Common myeloid progenitor, CD34-positive (primary cell): ENCODE results near the gene CACNA1B.

Source experiments
- CTCF ChIA-PET: fragments of 350-600 bp; sonication (Branson Sonifier 250); formaldehyde crosslinking; loops from one replicate; lab custom pipeline; 2021; ENCODE audit warnings: antibody characterized with exemption; lab: Charles Lee
- POLR2A ChIA-PET: fragments of 350-600 bp; sonication (Branson Sonifier 250); formaldehyde crosslinking; loops from one replicate; lab custom pipeline; 2021; ENCODE audit warnings: antibody characterized with exemption; lab: Charles Lee
- DNase-seq, 3 donors: peaks; one replicate each; pipeline versions ENCODE4 v3.0.0 to v3.0.0-alpha.2; 2013
- H3K27ac ChIP-seq, 2 experiments: 1 replicate in 1 of 2; 2 replicates in 1 of 2; pipeline ENCODE4 v1.7.0; 2013; ENCODE audit warnings: inconsistent platforms in 2 of 2, low read length in 2 of 2, mild to moderate bottlenecking in 2 of 2, low read depth in 1 of 2, moderate library complexity in 1 of 2; ENCODE audit not compliant: severe bottlenecking in 2 of 2, insufficient read depth in 1 of 2, poor library complexity in 1 of 2
- H3K27me3 ChIP-seq, 5 experiments: replicated peaks in 2 of 5; 1 replicate in 3 of 5; 2 replicates in 2 of 5; pipeline versions ENCODE4 v1.6.1 to v1.7.0; 2013; ENCODE audit warnings: low read length in 4 of 5, mild to moderate bottlenecking in 2 of 5, moderate library complexity in 2 of 5, inconsistent platforms in 1 of 5; ENCODE audit not compliant: insufficient read depth in 5 of 5, control insufficient read depth in 4 of 5
- H3K36me3 ChIP-seq, 4 experiments: 1 replicate in 2 of 4; 2 replicates in 2 of 4; pipeline versions ENCODE4 v1.6.1 to v1.7.0; 2013; ENCODE audit warnings: low read length in 3 of 4, control low read depth in 1 of 4, mild to moderate bottlenecking in 1 of 4; ENCODE audit not compliant: control insufficient read depth in 4 of 4, insufficient read depth in 4 of 4
- H3K4me1 ChIP-seq, 4 experiments: 1 replicate in 3 of 4; 2 replicates in 1 of 4; pipeline versions ENCODE4 v1.6.1 to v1.7.1; 2013; ENCODE audit warnings: low read length in 3 of 4, mild to moderate bottlenecking in 3 of 4, control low read depth in 1 of 4, inconsistent platforms in 1 of 4, moderate library complexity in 1 of 4; ENCODE audit not compliant: control insufficient read depth in 4 of 4, insufficient read depth in 4 of 4; ENCODE audit errors: control extremely low read depth in 1 of 4
- H3K4me3 ChIP-seq, 7 experiments: 1 replicate in 4 of 7; 2 replicates in 3 of 7; pipeline versions ENCODE4 v1.5.1 to v1.7.0; 2013; ENCODE audit warnings: mild to moderate bottlenecking in 7 of 7, low read length in 6 of 7, moderate library complexity in 6 of 7, inconsistent platforms in 2 of 7, low read depth in 2 of 7, control low read depth in 1 of 7; ENCODE audit not compliant: insufficient read depth in 4 of 7, control insufficient read depth in 1 of 7; ENCODE audit errors: extremely low read depth in 1 of 7
- H3K9me3 ChIP-seq, 5 experiments: 1 replicate in 4 of 5; 2 replicates in 1 of 5; pipeline versions ENCODE4 v1.6.1 to v1.7.1; 2013; ENCODE audit warnings: low read length in 4 of 5, mild to moderate bottlenecking in 2 of 5, inconsistent platforms in 1 of 5, low read depth in 1 of 5, moderate library complexity in 1 of 5; ENCODE audit not compliant: control insufficient read depth in 4 of 5, insufficient read depth in 2 of 5; ENCODE audit errors: control extremely low read depth in 1 of 5
- WGBS: methylation state at CpG from one replicate; pipeline ENCODE4 v1.1.5; 2013; ENCODE audit not compliant: insufficient coverage; 5-methylcytosine and 5-hydroxymethylcytosine counted together

Gene CACNA1B

DNA sequence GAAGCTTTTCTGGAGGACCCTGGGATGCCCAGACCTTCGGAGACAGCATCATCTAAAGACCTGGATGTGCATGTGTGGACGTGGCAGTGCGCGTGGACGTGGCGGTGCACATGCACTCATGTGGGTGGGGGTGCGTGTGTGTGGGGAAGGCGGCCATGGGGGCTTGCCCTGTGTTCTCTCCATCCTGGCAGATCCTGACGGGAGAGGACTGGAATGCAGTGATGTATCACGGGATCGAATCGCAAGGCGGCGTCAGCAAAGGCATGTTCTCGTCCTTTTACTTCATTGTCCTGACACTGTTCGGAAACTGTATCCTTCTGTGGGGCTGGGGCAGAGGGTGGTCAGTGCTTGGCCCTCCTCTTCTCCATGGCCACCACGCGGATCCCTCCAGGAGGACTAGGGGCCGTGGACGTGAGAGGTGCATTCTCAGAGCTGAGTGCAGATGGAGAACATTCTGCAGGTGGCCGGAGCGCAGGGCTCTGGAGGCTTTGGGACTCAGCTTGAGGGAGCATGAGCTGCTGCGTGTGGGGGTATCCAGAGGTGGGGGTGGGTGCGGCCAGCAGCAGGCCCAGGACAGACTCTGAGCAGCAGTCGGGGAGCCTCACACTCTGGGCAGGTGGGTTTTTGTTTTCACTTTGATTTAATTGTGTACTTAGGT lies 129.1 kb downstream of the CACNA1B start:
- no peak overlapping the region for H3K4me3 ChIP-seq
- 92% methylated on average over 24 of the region's 25 CpGs for WGBS
- no peaks in the 10 kb centered on the region for H3K9me3 ChIP-seq
- no peaks in the 10 kb centered on the region for H3K36me3 ChIP-seq
- no peak for DNase-seq
- no peaks in the 10 kb centered on the region for H3K4me1 ChIP-seq
- peaks cover 0 to 4% (median 3%) of the 10 kb centered on the region in 5 experiments for H3K27me3 ChIP-seq
- ChIA-PET CTCF (no interaction called here), POLR2A (no interaction called here)
- H3K27ac ChIP-seq = no peak overlapping the region

DNA sequence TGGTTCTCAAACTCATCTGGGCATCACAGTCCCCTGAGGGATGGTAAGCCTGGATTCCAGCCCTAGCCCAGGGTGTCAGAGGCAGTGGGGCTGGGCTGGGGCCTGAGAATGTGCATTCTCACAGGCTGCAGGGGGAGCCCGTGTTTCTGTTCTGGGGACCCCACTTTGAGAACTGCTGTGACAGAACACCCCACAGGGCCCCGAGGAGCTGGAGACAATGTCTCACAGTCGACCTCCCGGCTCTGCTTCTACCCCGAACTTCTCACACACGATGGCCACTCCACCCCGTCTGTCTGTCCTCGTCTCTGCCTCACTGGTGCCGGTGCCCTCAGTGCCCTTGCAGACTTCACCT lies 130.0 kb downstream of the CACNA1B start:
- Histone ChIP-seq H3K4me3 (no peak overlapping the region), H3K4me1 (no peaks in the 10 kb centered on the region), H3K36me3 (no peaks in the 10 kb centered on the region), H3K27ac (no peak overlapping the region), H3K27me3 (peaks cover 0 to 4% (median 0%) of the 10 kb centered on the region in 5 experiments), H3K9me3 (no peaks in the 10 kb centered on the region)
- WGBS = 96% methylated on average over 9 of the region's 9 CpGs
- DNase-seq = no peak
- ChIA-PET POLR2A (no interaction called here), CTCF (no interaction called here)

DNA sequence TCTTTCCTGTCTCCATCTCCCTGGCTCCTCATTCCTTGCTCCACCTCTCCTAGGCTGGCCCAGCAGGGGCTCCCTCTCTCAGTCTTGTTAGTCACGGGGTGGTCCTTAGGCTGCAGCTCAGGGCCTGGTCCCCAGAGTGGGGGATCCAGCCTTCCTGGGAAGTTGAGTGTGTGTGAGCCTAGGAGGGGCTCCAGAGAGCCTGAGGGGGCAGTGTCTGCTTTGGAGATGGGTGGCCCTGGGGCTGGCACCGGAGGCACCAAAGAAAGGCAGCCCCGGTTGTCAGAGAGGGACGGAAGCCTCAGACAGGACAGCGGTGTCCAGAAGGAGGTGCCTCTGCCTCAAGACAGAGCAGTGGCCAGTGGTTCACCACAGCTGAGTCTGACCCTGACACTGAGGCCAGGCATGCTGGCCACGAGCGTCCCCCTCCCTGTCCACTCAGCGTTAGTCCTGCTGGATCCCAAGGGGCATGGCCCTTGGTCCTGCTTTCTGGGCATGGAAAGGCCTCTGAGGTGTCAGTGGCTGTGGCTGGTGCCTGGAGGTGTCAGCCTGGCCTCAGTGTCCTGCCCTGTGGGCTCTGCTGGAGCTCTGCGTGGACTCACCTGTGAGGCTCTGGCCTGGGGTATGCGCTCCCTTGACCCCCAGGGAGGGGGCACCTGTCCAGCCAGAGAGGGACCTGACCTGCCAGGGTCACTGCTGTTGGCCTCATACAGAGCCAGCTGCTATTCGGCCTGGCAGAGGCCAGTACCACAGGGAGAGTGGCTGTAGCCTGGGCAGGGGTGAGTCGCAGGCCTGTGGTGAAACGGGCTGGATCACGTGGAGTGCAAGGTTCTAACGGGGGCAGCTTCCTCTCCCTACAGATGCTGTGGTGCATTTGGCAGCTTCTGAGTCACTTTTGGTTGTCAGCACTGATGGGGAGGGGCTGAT lies 130.6 kb downstream of the CACNA1B start:
- WGBS = 86% methylated on average over 12 of the region's 15 CpGs
- no peak for DNase-seq
- Histone ChIP-seq H3K27me3 (peaks cover 0 to 4% (median 0%) of the 10 kb centered on the region in 5 experiments), H3K27ac (no peak overlapping the region), H3K4me1 (no peaks in the 10 kb centered on the region), H3K9me3 (no peaks in the 10 kb centered on the region), H3K4me3 (no peak overlapping the region), H3K36me3 (no peaks in the 10 kb centered on the region)
- ChIA-PET CTCF (no interaction called here), POLR2A (no interaction called here)

DNA sequence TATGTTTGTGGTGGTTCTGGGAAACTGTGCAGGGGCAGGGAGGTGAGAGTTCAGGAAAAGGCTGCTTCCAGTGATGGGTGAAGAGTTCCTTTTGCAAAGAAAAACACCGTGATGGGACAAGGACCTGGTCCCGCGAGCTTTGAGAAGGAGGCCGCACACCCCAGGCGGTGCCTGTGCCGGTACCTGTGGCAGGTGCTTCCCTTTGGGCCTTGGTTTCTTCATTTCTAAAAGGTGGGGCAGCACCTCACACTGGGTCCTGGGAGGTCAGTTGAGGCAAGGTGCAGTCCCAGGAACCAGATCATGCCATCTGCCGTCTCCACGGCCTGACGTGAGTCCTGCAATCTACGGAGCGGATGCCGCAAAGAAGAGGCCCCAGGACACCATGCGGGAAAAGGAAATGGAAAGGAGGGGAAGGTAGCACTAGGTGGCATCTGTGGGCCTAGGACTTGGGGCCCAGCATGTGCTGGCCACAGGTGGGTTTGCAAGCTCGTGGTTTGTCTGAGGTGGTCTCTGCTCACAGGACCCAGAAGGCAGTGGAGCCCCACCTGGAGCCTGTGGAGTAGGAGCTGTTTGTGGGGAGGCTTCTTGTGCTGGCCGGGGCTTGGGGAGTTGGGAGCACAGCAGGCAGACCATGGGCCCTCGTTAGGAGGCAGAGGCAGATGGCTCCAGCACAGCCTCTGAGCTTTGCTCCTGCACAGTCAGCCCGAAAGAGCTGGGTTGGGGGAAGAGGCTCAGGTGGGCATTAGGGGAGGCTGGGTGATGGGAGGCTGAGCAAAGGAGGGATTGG lies 131.6 kb downstream of the CACNA1B start:
- CTCF ChIA-PET = no interaction called here
- POLR2A ChIA-PET = no interaction called here
- H3K27me3 ChIP-seq = peaks cover 0 to 3% (median 0%) of the 10 kb centered on the region in 5 experiments
- 94% methylated on average over 17 of the region's 17 CpGs for WGBS
- no peaks in the 10 kb centered on the region for H3K4me1 ChIP-seq
- no peak for DNase-seq
- no peaks in the 10 kb centered on the region for H3K9me3 ChIP-seq
- H3K36me3 ChIP-seq = no peaks in the 10 kb centered on the region
- H3K27ac ChIP-seq = no peak overlapping the region
- no peak overlapping the region for H3K4me3 ChIP-seq

DNA sequence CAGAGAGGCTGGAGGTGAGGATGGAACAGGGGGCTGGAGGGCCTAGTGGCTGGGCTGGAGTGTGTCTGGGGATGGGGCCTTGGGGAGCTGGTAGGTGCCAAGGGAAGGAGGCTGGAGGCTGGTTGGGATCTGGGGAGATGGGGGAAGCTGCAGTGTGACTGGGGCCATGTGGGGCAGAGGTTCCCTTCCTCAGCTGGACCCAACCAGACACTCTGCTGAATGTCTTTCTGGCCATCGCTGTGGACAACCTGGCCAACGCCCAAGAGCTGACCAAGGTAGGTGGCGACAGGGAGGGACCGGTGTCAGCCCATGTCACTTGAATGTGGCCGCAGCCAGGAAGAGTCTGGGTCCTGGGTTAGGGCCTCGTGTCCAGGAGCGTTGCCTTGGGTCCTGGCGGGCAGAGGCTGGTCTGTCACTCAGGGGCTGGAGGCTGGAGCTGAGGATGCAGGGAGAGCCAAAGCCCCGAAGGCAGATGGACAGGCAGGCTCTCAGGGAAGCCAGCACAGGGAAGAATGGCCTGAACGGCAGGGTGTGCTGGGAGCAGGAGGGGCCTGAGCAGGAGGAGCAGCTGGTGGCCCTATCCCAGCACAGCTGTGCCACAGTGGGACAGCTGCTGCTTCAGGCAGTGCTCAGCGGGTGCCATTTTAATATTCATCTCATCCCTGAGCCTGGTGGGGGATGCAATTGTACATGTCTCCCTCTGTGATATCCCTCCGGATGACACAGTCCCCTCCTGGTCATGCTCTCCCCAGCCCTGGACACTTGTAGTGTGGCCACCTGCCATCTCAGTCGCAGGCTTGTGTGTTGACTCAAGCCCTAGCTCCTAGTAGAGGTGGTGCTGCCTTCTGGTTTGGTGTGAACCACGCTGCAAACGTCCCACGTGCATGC lies 132.5 kb downstream of the CACNA1B start:
- no peaks in the 10 kb centered on the region for H3K36me3 ChIP-seq
- H3K27me3 ChIP-seq = peaks cover 0 to 1% (median 0%) of the 10 kb centered on the region in 5 experiments
- no peaks in the 10 kb centered on the region for H3K9me3 ChIP-seq
- no peak for DNase-seq
- H3K4me1 ChIP-seq = no peaks in the 10 kb centered on the region
- WGBS = 90% methylated on average over 13 of the region's 16 CpGs
- H3K27ac ChIP-seq = no peak overlapping the region
- no peak overlapping the region for H3K4me3 ChIP-seq
- CTCF ChIA-PET = no interaction called here
- POLR2A ChIA-PET = no interaction called here

DNA sequence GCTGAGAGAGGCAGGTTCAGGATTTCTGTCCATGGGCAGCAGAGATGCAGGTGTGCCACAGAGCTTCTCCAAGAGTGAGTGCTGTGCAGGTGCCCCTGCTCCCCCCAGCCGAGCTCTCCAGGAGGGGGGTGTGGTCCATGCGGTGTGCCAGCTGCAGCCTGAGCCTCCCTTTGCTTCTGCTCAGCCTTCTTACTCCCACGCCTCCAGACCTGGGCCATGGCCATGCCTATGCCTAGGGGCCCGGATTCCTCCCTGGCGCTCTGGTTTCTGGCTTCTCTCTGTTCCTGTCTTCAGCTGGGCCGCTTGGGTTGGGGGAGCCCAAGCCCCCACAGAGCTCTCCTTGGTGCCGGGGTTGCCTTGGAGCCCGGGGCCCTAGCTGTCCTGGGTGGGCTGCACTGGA lies 133.3 kb downstream of the CACNA1B start:
- 96% methylated on average over 8 of the region's 8 CpGs for WGBS
- H3K27ac ChIP-seq = no peak overlapping the region
- H3K27me3 ChIP-seq = no peaks in the 10 kb centered on the region
- no peaks in the 10 kb centered on the region for H3K9me3 ChIP-seq
- no peaks in the 10 kb centered on the region for H3K36me3 ChIP-seq
- H3K4me1 ChIP-seq = no peaks in the 10 kb centered on the region
- CTCF ChIA-PET = interaction anchor here (1.0 kb wide), 1 partner anchor 314 kb away, joined by 3 read pairs; no protein-coding TSS in a partner anchor
- DNase-seq = no peak
- POLR2A ChIA-PET = no interaction called here
- H3K4me3 ChIP-seq = no peak overlapping the region
